ENCODE measurements around the gene PSPH. TPM values are rescaled to one million over a fixed set of nuclear protein-coding genes. Genes with fewer than 3 reads are reported as not detected.

Gene PSPH
- 51.4 and 52.1 TPM in 2 replicates for total RNA-seq (2021)
- long read RNA-seq, transcript PSPH-202 (8 exons, 2,178 nt): major isoform, 62 of 475 reads
- long read RNA-seq, transcript PSPH-201 (8 exons, 2,131 nt): minor isoform, 12 of 475 reads
- long read RNA-seq, partial matches to known transcripts: 282 of 475 reads
- long read RNA-seq, other reads (novel, unspliced or antisense): 119 of 475 reads

- Histone ChIP-seq H3K9ac (ENCODE audit: extremely low read depth, insufficient read length, low read length) (peak within 1 kb of the TSS; percentile 95), H2BK15ac (ENCODE audit: low read depth, low read length) (no peak within 1 kb of the TSS), H3K4me2 (ENCODE audit: insufficient read depth, insufficient read length, low read length) (peak within 1 kb of the TSS; percentile 83), H3K9me3 (ENCODE audit: control insufficient read depth, low read depth, low read length) (no peaks in the 10 kb centered on the region), H3K14ac (ENCODE audit: insufficient read depth, low read length) (peak within 1 kb of the TSS; percentile 99), H2AK5ac (ENCODE audit: insufficient read length, low read length) (no peak within 1 kb of the TSS), H2AFZ (ENCODE audit: low read length) (no peak within 1 kb of the TSS), H4K5ac (ENCODE audit: insufficient read length, low read depth, low read length) (peak within 1 kb of the TSS; percentile 45), H4K8ac (replicated peaks; ENCODE audit: insufficient read length, low read depth, low read length) (no peak within 1 kb of the TSS), H2BK12ac (ENCODE audit: insufficient read length, low read depth, low read length) (no peak within 1 kb of the TSS), H3K23ac (ENCODE audit: insufficient read length, low read depth, low read length) (no peak within 1 kb of the TSS), H3K23me2 (ENCODE audit: insufficient read length, low read depth, low read length, poor library complexity, severe bottlenecking) (peaks cover 5% of the 10 kb centered on the region), H3K56ac (ENCODE audit: insufficient read length, low read depth, low read length) (no peak within 1 kb of the TSS), H3K4me1 (ENCODE audit: insufficient read depth, low read length) (no peaks in the 10 kb centered on the region; the same call in 1 of the 2 replicates), H2BK20ac (ENCODE audit: low read depth, low read length, poor library complexity, severe bottlenecking) (no peak within 1 kb of the TSS), H3K27ac (ENCODE audit: insufficient read length, low read depth, low read length) (peak within 1 kb of the TSS; percentile 58), H4K91ac (ENCODE audit: insufficient read length, low read depth, low read length) (no peak within 1 kb of the TSS), H4K20me1 (ENCODE audit: control insufficient read depth, insufficient read depth, insufficient read length) (no peaks in the 10 kb centered on the region), H3T11ph (ENCODE audit: low read length) (no peak within 1 kb of the TSS), H3K79me1 (ENCODE audit: insufficient read depth, low read depth, low read length, poor library complexity, severe bottlenecking) (peaks cover 5% of the 10 kb centered on the region), H3K79me2 (ENCODE audit: insufficient read depth, low read length) (peaks cover 15% of the 10 kb centered on the region; the same call in 1 of the 2 replicates), H2BK120ac (ENCODE audit: low read depth, low read length, poor library complexity, severe bottlenecking) (no peak within 1 kb of the TSS), H3K4ac (ENCODE audit: low read depth, low read length) (peak within 1 kb of the TSS; percentile 54; the same call in 1 of the 2 replicates), H3K18ac (ENCODE audit: insufficient read length, low read depth, low read length) (peak within 1 kb of the TSS; percentile 99), H2BK5ac (ENCODE audit: insufficient read length, low read length) (peak within 1 kb of the TSS; percentile 66), H3K27me3 (ENCODE audit: insufficient read depth, low read length) (no peaks in the 10 kb centered on the region)
- H3K9me3 Mint-ChIP-seq: no peaks in the 10 kb centered on the region
- H3K4me3 Mint-ChIP-seq: peak within 1 kb of the TSS; percentile 94 to 98
- H3K27me3 Mint-ChIP-seq (ENCODE audit: low read depth): no peaks in the 10 kb centered on the region
- no peak for TF ChIP-seq CTCF (conservative IDR thresholded peaks at IDR 0.05)
- WGBS (ENCODE audit: extremely low coverage, insufficient read length, low lambda C conversion rate): no CpG with 5 or more reads among the region's 97 CpGs
- H3K27ac Mint-ChIP-seq: peak within 1 kb of the TSS; percentile 98 to 99 (median 99)
- peak; percentile 98 for DNase-seq
- H3K4me1 Mint-ChIP-seq: peaks cover 7 to 26% of the 10 kb centered on the region in 2 experiments
- peaks cover 39 to 47% (median 45%) of the 10 kb centered on the region in 3 experiments for H3K36me3 Mint-ChIP-seq (ENCODE audit: insufficient read depth in 1 of 3, low read depth in 3 of 3)
Measured at GRCh38 chr7:56051339-56052191, at the start of gene PSPH, which contains the start of gene CCT6A. TSS of gene PSPH (minus strand) at chr7:56051444. CDS start at chr7:56021212, 30,232 bp downstream. TSS of gene CCT6A (plus strand) at chr7:56051765. CDS start at chr7:56051849, 84 bp downstream.
